Kidney glomerular epithelial cell (primary cell): ENCODE measurements around the gene ZMYM2.
"Not testable (repeated sequence)": the region's sequence is repeated elsewhere in the genome, so short reads cannot be mapped to it uniquely, and the experiment has no call there.

ENCODE experiments used
- DNase-seq: peaks from one replicate; lab custom pipeline; 2025; lab: John Stamatoyannopoulos, UW

Gene ZMYM2

GRCh38 chr13:19982447-19983043, 24.0 kb downstream of the ZMYM2 start:
- DNase-seq, result no peak

GRCh38 chr13:19984430-19985218, 26.1 kb downstream of the ZMYM2 start:
- peak; percentile 22 for DNase-seq

GRCh38 chr13:19985219-19985556, 26.7 kb downstream of the ZMYM2 start:
- DNase-seq, result no peak

- DNase-seq, result no peak
These were observed 33.0 kb downstream of the ZMYM2 start for GRCh38 chr13:19991531-19991930.

GRCh38 chr13:19993024-19993423, 34.5 kb downstream of the ZMYM2 start:
- no peak for DNase-seq

GRCh38 chr13:19998960-19999359, 40.4 kb downstream of the ZMYM2 start:
- no peak for DNase-seq

GRCh38 chr13:20000062-20000552, 41.6 kb downstream of the ZMYM2 start:
- DNase-seq, result no peak

GRCh38 chr13:20001366-20002190, 43.1 kb downstream of the ZMYM2 start:
- no peak for DNase-seq

- no peak for DNase-seq
These were observed 44.3 kb downstream of the ZMYM2 start for GRCh38 chr13:20002787-20003186.

- DNase-seq, result no peak
These were observed 47.7 kb downstream of the ZMYM2 start for GRCh38 chr13:20006206-20006605.

- no peak for DNase-seq
These were observed 57.2 kb downstream of the ZMYM2 start for GRCh38 chr13:20015763-20016162.

- no peak for DNase-seq
These were observed 58.3 kb downstream of the ZMYM2 start for GRCh38 chr13:20016649-20017364.

GRCh38 chr13:20017365-20017711, 58.8 kb downstream of the ZMYM2 start:
- DNase-seq, result no peak

- no peak for DNase-seq
These were observed 60.5 kb downstream of the ZMYM2 start for GRCh38 chr13:20019043-20019442.

GRCh38 chr13:20024702-20025101, 66.2 kb downstream of the ZMYM2 start:
- DNase-seq, result no peak

- DNase-seq, result no peak
These were observed 70.4 kb downstream of the ZMYM2 start for GRCh38 chr13:20028953-20029352.

GRCh38 chr13:20033486-20033885, 75.0 kb downstream of the ZMYM2 start:
- DNase-seq, result no peak

GRCh38 chr13:20035130-20035529, 76.6 kb downstream of the ZMYM2 start:
- no peak for DNase-seq

GRCh38 chr13:20037908-20038307, 79.4 kb downstream of the ZMYM2 start:
- DNase-seq, result no peak

- DNase-seq, result not testable (repeated sequence)
These were observed 84.1 kb downstream of the ZMYM2 start for GRCh38 chr13:20042603-20043002.

- no peak for DNase-seq
These were observed 84.8 kb downstream of the ZMYM2 start for GRCh38 chr13:20043207-20043925.

- no peak for DNase-seq
These were observed 85.6 kb downstream of the ZMYM2 start for GRCh38 chr13:20044086-20044485.
